K562 (cell line): ENCODE results near the gene ME3. TPM values are rescaled to one million over a fixed set of nuclear protein-coding genes. Genes with fewer than 3 reads are reported as not detected.

Experiments used
- ATAC-seq: fragments of 200-7000 bp; cut with Tn5 transposase; 3 replicates; pipeline ENCODE4 v1.9.1; 2020; ENCODE audit warnings: moderate library complexity
- BruUV-seq: library from RNA; stranded (reverse); fragments of 400-500 nt; replicated peaks from 2 replicates; lab custom pipeline; 2021; lab: Mats Ljungman, UMichigan
- CTCF ChIA-PET: fragments of 300-600 bp; formaldehyde crosslinking; extraction: SDS; loops from one replicate; lab custom pipeline; 2021; ENCODE audit warnings: low intra/inter-chr PET ratio; lab: Yijun Ruan, JAX
- POLR2A ChIA-PET: fragments of 300-600, 350-650 bp; sonication (Branson Sonifier 250); formaldehyde crosslinking; extraction: SDS; loops from one replicate; lab custom pipeline; 2021; ENCODE audit warnings: antibody characterized with exemption, inconsistent platforms; lab: Yijun Ruan, JAX
- DNase-seq, 4 experiments: peaks; one replicate each; pipeline versions ENCODE4 v3.0.0 to v3.0.0-alpha.2; 2011 to 2018; ENCODE audit warnings: low spot score in 3 of 4, mixed read lengths in 3 of 4; ENCODE audit errors: extremely low read depth in 1 of 4
- FAIRE-seq: peaks from 2 replicates; lab custom pipeline; 2011; peaks lifted over from hg19 to GRCh38; lab: Jason Lieb, UNC
- H2AFZ ChIP-seq: 2 replicates; pipeline ENCODE4 v1.6.0; 2011; ENCODE audit warnings: low read depth, low read length, control low read depth, inconsistent platforms
- H3K27ac ChIP-seq: fragments of 200-600 bp; 3 replicates; pipeline ENCODE4 v1.8.0; 2011; ENCODE audit warnings: low read depth, mild to moderate bottlenecking, control low read depth, inconsistent platforms, low read length, moderate library complexity, mixed read lengths; ENCODE audit errors: extremely low read depth
- H3K27me3 ChIP-seq, 2 experiments: fragments of 300-600 bp in 1 of 2; 2 replicates in 1 of 2; 3 replicates in 1 of 2; pipeline versions ENCODE4 v1.6.0 to v1.8.0; 2011; ENCODE audit warnings: inconsistent platforms in 2 of 2, low read length in 2 of 2, mild to moderate bottlenecking in 1 of 2, mixed read lengths in 1 of 2, moderate library complexity in 1 of 2; ENCODE audit not compliant: control insufficient read depth in 2 of 2, insufficient read depth in 2 of 2
- H3K36me3 ChIP-seq: fragments of 300-600 bp; 3 replicates; pipeline ENCODE4 v1.8.0; 2011; ENCODE audit warnings: mild to moderate bottlenecking, low read length, inconsistent platforms; ENCODE audit not compliant: control insufficient read depth, insufficient read depth
- H3K4me1 ChIP-seq, 2 experiments: fragments of 200-600 bp in 1 of 2; replicated peaks in 1 of 2; 2 replicates in 1 of 2; 3 replicates in 1 of 2; pipeline versions ENCODE4 v1.5.1 to v1.8.0; 2011; ENCODE audit warnings: inconsistent platforms in 2 of 2, low read length in 2 of 2, mild to moderate bottlenecking in 1 of 2, mixed read lengths in 1 of 2, moderate library complexity in 1 of 2; ENCODE audit not compliant: control insufficient read depth in 2 of 2, insufficient read depth in 2 of 2
- H3K4me2 ChIP-seq: 2 replicates; pipeline ENCODE4 v1.6.1; 2011; ENCODE audit warnings: low read length, control low read depth, inconsistent platforms, mixed read lengths; ENCODE audit not compliant: insufficient read depth
- H3K4me3 ChIP-seq: fragments of 200-600 bp; sonication (generic), shearing (Covaris generic); 2 replicates; pipeline ENCODE4 v1.5.1; 2016; ENCODE audit warnings: control low read depth, inconsistent platforms
- H3K79me2 ChIP-seq: fragments of 200-600 bp; 3 replicates; pipeline ENCODE4 v1.8.0; 2011; ENCODE audit warnings: low read length, inconsistent platforms; ENCODE audit not compliant: control insufficient read depth, insufficient read depth
- H3K9ac ChIP-seq, 2 experiments: 2 replicates each; pipeline versions ENCODE4 v1.6.0 to v1.6.1; 2011; ENCODE audit warnings: low read depth in 2 of 2, low read length in 2 of 2, control low read depth in 1 of 2, inconsistent platforms in 1 of 2, mild to moderate bottlenecking in 1 of 2, mixed read lengths in 1 of 2; ENCODE audit not compliant: insufficient read depth in 1 of 2
- H3K9me1 ChIP-seq: one replicate; pipeline ENCODE4 v1.6.0; 2011; ENCODE audit warnings: inconsistent platforms, mild to moderate bottlenecking, low read length, moderate library complexity; ENCODE audit not compliant: control insufficient read depth, insufficient read depth
- H3K9me3 ChIP-seq: replicated peaks from 2 replicates; pipeline ENCODE4 v1.5.1; 2011; ENCODE audit warnings: low read depth, low read length, inconsistent platforms; ENCODE audit not compliant: control insufficient read depth, insufficient read depth
- H4K20me1 ChIP-seq: replicated peaks from 2 replicates; pipeline ENCODE4 v1.6.1; 2011; ENCODE audit warnings: low read length, inconsistent platforms, mixed read lengths; ENCODE audit not compliant: control insufficient read depth, insufficient read depth
- BCOR ChIP-seq: fragments of 450-650 bp; IDR thresholded peaks from 2 replicates; pipeline ENCODE4 v1.6.1; 2016
- FOSL1 ChIP-seq: fragments of 200-800 bp; sonication (Bioruptor generic); conservative IDR thresholded peaks from 2 replicates; pipeline ENCODE4 v1.6.1; 2016; ENCODE audit warnings: missing genetic modification characterization, missing compliant biosample characterization
- JUND ChIP-seq, 2 experiments: IDR thresholded peaks; 2 replicates in 1 of 2; 3 replicates in 1 of 2; pipeline ENCODE4 v1.6.1; 2011; ENCODE audit warnings: borderline replicate concordance in 2 of 2, low read depth in 2 of 2, low read length in 2 of 2, improper control_type of control experiment in 1 of 2, missing biosample characterization in 1 of 2, missing genetic modification characterization in 1 of 2, missing genetic modification reagents in 1 of 2
- KDM1A ChIP-seq, 2 experiments: fragments of 450-650 bp; IDR thresholded peaks; 2 replicates each; pipeline ENCODE4 v1.6.1; 2016; ENCODE audit warnings: mild to moderate bottlenecking in 2 of 2
- MECOM ChIP-seq: fragments of 250-450 bp; sonication (Bioruptor Pico); IDR thresholded peaks from 2 replicates; pipeline ENCODE4 v1.8.0; 2022; ENCODE audit warnings: inconsistent platforms
- RBM25 ChIP-seq: fragments of 200-400 bp; formaldehyde crosslinking; IDR thresholded peaks from 2 replicates; pipeline ENCODE4 v1.6.1; 2018; ENCODE audit warnings: low read length, low read depth, moderate library complexity; ENCODE audit not compliant: severe bottlenecking
- ZKSCAN1 ChIP-seq: fragments of 150-350 bp; IDR thresholded peaks from 2 replicates; pipeline ENCODE4 v1.6.1; 2016; ENCODE audit warnings: low read depth, low read length
- WGBS: fragments of 100-300 bp; shearing (Covaris generic); methylation state at CpG from one replicate; pipeline ENCODE4 v1.1.6; 2016; ENCODE audit warnings: low coverage, mixed read lengths; ENCODE audit not compliant: insufficient coverage; ENCODE audit errors: missing lambda C conversion rate; 5-methylcytosine and 5-hydroxymethylcytosine counted together
- in situ Hi-C: fragments of 300-500 bp; cut with MboI; formaldehyde crosslinking; loops from 4 replicates; pipeline ENCODE4 v1.15.0; 2018; ENCODE audit warnings: inconsistent platforms, mixed read lengths
- intact Hi-C: fragments of 100-400 bp; cut with micrococcal nuclease; formaldehyde crosslinking; loops from 2 replicates; pipeline ENCODE4 v1.14.2; 2022
- polyA plus RNA-seq, 8 experiments: library from polyadenylated mRNA; depleted of rRNA in 4 of 8; stranded (reverse) in 5 of 8; unstranded in 3 of 8; fragments of >200 nt; fragmentation: Nextera tagmentation in 2 of 8; fragmentation: Illumina TruSeq in 1 of 8; extraction: Ambion mirVana in 2 of 8; extraction: Trizol in 1 of 8; gene quantifications; 2 replicates each; pipeline versions ENCODE4 v1.2.1 to v1.2.3, GENCODE V29; 2011 to 2014; ENCODE audit warnings: inconsistent platforms in 1 of 8, missing spikeins in 1 of 8
- total RNA-seq, 7 experiments: library from RNA; depleted of rRNA in 6 of 7; stranded (reverse); fragments of >200 nt in 6 of 7; fragmentation: Illumina TruSeq in 2 of 7; extraction: Trizol in 2 of 7; gene quantifications; 2 replicates each; pipeline versions ENCODE4 v1.2.1 to v1.2.3, GENCODE V29; 2011 to 2021; ENCODE audit warnings: low replicate concordance in 1 of 7

The ME3 gene
- total and polyA plus RNA-seq, 9 of the 15 experiments (the other 6 are each of a cell fraction or from before 2014, with no cell fraction given): not detected

- Histone ChIP-seq H3K9me1 (no peaks in the 10 kb centered on the region), H3K4me1 (peaks cover 0 to 46% of the 10 kb centered on the region in 2 experiments; a peak in 4 of 5 replicates), H3K27me3 (no peaks in the 10 kb centered on the region), H4K20me1 (no peaks in the 10 kb centered on the region), H2AFZ (no peak overlapping the region), H3K79me2 (no peaks in the 10 kb centered on the region), H3K4me3 (no peak overlapping the region), H3K9ac (no peak overlapping the region), H3K27ac (no peak overlapping the region), H3K9me3 (peaks cover 3% of the 10 kb centered on the region; the same call in 1 of the 2 replicates), H3K4me2 (no peak overlapping the region), H3K36me3 (no peaks in the 10 kb centered on the region)
- FAIRE-seq (no peak), ATAC-seq (no peak), DNase-seq (no peak)
- ChIA-PET CTCF (no interaction called here), POLR2A (interaction anchor here (0.6 to 1.3 kb wide), 3 partner anchors 10 to 42 kb away, joined by 3 read pairs; no protein-coding TSS in a partner anchor)
- in situ Hi-C loops (no loop called here), intact Hi-C loops (no loop called here)
- TF ChIP-seq KDM1A (IDR thresholded peaks at IDR 0.05) (peak; percentile 27 to 44; a peak in 3 of 4 replicates), BCOR (peak; percentile 69; the same call in 1 of the 2 replicates), FOSL1 (tag) (0 out of 2 replicates have a peak, but pooled peaks have one; percentile 34), RBM25 (peak; percentile 83), JUND (IDR thresholded peaks at IDR 0.05; ENCODE audit: borderline replicate concordance, low read depth, low read length) (0 out of 2 replicates have a peak, but pooled peaks have one; percentile 4), JUND (tag; IDR thresholded peaks at IDR 0.05; ENCODE audit: borderline replicate concordance, low read depth, low read length) (no peak), MECOM (no peak), ZKSCAN1 (no peak)
- BruUV-seq: no TSS peak
- 54% methylated on average over 7 of the region's 7 CpGs for WGBS
Observed at GRCh38 chr11:86515297-86516094, 156.9 kb downstream of the ME3 start.
